ENCODE measurements around the gene DOCK4.

- TF ChIP-seq, protein P1, sequence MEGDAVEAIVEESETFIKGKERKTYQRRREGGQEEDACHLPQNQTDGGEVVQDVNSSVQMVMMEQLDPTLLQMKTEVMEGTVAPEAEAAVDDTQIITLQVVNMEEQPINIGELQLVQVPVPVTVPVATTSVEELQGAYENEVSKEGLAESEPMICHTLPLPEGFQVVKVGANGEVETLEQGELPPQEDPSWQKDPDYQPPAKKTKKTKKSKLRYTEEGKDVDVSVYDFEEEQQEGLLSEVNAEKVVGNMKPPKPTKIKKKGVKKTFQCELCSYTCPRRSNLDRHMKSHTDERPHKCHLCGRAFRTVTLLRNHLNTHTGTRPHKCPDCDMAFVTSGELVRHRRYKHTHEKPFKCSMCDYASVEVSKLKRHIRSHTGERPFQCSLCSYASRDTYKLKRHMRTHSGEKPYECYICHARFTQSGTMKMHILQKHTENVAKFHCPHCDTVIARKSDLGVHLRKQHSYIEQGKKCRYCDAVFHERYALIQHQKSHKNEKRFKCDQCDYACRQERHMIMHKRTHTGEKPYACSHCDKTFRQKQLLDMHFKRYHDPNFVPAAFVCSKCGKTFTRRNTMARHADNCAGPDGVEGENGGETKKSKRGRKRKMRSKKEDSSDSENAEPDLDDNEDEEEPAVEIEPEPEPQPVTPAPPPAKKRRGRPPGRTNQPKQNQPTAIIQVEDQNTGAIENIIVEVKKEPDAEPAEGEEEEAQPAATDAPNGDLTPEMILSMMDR (IDR thresholded peaks at IDR 0.05; ENCODE audit: insufficient read depth, low read length, poor library complexity, severe bottlenecking): no peak
- no peak for TF ChIP-seq EZH2phosphoT487 (conservative IDR thresholded peaks at IDR 0.05; ENCODE audit: low read length)
These were observed 26.2 kb upstream of the DOCK4 start for GRCh38 chr7:112232212-112232978.
